GM19035 (cell line): ENCODE results near the gene AKAP4.

Source experiments
- ATAC-seq: cut with Tn5 transposase; IDR thresholded peaks from one replicate; pipeline ENCODE4 v1.9.1; 2021; ENCODE audit not compliant: unreplicated experiment

AKAP4 gene, protein sequence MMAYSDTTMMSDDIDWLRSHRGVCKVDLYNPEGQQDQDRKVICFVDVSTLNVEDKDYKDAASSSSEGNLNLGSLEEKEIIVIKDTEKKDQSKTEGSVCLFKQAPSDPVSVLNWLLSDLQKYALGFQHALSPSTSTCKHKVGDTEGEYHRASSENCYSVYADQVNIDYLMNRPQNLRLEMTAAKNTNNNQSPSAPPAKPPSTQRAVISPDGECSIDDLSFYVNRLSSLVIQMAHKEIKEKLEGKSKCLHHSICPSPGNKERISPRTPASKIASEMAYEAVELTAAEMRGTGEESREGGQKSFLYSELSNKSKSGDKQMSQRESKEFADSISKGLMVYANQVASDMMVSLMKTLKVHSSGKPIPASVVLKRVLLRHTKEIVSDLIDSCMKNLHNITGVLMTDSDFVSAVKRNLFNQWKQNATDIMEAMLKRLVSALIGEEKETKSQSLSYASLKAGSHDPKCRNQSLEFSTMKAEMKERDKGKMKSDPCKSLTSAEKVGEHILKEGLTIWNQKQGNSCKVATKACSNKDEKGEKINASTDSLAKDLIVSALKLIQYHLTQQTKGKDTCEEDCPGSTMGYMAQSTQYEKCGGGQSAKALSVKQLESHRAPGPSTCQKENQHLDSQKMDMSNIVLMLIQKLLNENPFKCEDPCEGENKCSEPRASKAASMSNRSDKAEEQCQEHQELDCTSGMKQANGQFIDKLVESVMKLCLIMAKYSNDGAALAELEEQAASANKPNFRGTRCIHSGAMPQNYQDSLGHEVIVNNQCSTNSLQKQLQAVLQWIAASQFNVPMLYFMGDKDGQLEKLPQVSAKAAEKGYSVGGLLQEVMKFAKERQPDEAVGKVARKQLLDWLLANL

DNA sequence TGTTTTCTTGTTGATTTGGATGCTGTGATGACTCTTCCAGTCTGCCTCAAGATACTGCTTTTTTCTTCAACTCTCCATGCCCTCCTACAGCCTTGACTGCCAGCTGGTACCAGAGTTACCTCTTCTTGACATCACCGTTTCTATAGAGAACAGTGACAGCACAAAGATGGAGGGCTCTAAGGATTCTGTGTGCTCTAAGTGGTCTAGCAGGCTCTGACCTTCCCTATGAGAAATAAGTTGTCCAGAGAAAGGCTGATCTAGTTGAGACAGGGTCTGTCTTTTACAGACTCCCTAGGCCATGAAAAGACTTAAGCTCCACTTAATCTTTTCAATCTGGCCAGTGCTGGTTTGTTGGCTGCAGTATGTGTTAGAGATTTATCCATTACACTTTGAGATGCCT, at the start of gene AKAP4:
TSS of gene AKAP4 (minus strand) at position 101 of the 400 bp plus-strand sequence. CDS start 118 bp downstream, outside the sequence.
- ATAC-seq = no peak

DNA sequence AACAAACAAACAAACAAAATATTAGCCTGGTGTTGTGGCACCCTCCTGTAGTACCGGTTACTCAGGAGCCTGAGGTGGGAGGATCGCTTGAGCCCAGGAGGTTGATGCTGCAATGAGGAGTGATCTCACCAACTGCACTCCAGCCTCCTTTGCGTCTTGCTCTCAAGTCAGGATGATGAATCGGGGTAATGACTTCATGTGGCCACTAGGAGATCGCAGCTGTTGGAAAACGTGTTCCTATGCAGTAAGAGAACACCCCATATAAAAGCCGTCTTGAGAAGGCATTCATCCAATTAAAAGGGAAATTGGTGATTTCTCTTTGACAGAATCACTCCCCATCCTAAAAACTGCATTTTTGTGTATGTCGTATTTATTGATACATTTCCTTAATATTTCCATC, 10.7 kb upstream of the AKAP4 start:
- no peak for ATAC-seq

DNA sequence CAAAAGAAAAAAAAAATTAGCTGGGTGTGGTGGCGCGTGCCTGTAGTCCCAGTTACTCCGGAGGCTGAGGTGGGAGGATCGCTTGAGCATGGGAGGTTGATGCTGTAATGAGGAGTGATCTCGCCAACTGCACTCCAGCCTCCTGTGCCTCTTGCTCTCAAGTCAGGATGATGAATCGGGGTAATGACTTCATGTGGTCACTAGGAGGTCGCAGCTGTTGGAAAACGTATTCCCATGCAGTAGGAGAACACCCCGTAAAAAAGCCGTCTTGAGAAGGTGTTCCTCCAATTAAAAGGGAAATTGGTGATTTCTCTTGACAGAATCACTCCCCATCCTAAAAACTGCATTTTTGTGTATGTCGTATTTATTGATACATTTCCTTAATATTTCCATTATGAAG, 5.9 kb upstream of the AKAP4 start:
- ATAC-seq = no peak

DNA sequence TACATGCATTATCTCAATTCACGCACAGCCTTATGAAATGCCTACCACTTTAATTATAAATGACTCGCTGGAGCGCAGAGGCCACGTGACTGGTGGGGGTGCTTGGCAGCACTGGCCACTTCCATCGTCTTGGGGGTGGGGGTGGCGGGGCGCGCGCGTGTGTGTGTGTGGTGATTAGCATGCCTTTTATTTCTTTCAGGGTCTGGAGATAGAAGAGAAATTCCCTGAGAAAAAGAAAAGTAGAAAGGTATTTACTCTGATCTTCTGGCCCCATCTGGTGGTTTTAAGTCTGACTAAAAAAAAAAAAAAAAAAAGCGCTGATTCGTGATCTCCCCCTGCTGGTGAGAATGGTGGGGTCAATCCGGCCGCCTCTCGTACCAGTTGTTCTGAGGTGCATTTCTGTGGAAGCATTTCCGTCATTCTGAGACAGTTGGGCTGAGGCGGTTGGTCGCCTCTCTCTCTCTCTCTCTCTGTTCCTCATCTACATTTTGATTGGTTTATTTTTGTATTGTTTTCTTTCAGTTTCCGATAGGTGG, 3.6 kb upstream of the AKAP4 start, which contains the start of gene CCNB3:
TSS of gene CCNB3 (plus strand) at position 402 of the 536 bp plus-strand sequence. CDS start 80,399 bp downstream, outside the sequence.
- peak; percentile 99 for ATAC-seq

DNA sequence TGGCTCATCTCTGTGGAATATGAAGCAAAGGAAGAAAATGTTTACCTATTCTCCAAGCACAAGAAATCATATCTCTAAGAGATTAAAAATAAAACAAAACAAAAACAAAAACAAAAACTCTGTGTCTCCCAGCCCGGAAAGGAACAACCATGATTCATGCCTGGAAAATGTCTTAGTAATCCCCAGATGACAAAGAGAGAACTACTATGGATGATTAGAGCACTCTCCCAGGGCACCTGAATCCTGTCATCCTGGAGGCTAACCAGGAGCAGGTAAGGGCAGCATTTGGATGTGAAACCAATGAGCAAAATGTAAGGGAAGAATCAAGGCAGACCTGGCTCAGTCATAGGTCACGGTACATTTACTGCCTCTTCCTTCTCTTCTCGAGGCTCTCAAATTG, 1.7 kb upstream of the AKAP4 start:
- no peak for ATAC-seq

DNA sequence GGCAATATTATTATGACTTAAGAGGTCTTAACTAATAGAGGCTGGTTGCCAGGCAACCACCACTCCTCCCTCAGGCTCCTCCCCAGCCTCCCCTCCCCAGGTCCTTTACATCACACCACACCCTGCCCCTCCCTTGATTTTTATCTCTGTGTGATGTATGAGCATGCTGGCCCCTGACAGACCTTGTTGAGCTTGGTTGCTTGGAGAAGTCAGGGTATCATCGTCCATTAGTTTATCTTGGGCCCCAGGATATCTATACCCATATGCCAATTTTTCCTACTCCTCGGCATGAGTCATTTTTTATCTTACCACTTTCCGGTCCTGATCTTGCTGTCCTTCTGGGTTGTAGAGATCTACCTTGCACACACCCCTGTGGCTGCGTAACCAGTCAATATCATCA, 2.5 kb downstream of the AKAP4 start:
- ATAC-seq = no peak

DNA sequence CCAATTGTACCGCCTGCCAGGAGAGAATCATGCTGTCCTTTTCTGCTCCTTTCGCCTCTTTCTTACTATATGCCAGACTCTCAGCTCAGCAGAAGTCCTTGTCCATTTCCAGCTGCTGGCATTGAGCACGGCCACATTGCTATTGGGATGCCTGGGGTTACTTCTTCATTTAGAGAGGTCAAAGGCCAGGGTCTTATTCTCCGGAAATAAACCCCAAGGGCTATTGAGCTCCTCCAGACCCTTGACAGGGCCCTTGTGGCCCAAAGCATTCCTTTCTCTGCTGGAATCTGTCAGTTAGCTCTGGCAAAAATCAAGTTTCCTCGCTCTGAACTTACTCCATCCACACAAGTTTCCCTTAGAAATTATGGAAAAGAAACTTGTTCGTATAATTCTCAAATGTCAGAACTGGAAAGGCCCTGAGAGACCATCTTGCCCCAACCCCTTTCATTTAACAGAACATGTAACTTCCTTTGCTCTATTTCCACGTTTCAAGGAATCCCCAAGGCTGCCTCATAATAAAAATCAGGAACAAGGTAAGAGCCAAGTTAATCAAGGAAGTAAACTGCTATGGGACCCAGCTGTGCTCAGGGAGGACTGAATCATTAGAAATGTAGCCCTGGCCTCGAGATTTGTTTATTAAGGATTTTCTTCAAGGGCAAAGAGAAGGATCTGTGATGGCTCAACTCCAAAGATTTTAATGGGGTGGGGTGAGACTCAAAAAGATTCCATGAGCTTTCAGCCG, 11.8 kb downstream of the AKAP4 start:
- no peak for ATAC-seq

DNA sequence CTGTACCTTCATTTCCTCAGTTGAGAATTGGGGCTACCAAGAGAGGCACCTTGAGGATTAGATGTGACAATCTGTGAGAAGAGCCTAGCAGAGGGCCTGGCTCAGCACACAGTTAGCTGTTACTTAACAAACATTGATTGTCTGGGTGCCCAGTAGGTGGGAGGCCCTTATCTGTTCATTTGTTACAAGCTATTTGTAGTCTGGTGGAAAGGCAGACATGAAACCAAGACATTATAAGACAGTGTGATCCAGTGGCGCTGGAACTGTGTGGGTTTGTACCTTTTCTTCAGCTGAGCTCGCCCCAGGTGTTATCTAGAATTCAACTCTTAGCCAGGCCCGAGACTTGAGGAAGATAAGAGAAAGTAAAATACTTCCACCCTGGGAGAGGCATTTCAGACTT, 16.9 kb downstream of the AKAP4 start:
- no peak for ATAC-seq

DNA sequence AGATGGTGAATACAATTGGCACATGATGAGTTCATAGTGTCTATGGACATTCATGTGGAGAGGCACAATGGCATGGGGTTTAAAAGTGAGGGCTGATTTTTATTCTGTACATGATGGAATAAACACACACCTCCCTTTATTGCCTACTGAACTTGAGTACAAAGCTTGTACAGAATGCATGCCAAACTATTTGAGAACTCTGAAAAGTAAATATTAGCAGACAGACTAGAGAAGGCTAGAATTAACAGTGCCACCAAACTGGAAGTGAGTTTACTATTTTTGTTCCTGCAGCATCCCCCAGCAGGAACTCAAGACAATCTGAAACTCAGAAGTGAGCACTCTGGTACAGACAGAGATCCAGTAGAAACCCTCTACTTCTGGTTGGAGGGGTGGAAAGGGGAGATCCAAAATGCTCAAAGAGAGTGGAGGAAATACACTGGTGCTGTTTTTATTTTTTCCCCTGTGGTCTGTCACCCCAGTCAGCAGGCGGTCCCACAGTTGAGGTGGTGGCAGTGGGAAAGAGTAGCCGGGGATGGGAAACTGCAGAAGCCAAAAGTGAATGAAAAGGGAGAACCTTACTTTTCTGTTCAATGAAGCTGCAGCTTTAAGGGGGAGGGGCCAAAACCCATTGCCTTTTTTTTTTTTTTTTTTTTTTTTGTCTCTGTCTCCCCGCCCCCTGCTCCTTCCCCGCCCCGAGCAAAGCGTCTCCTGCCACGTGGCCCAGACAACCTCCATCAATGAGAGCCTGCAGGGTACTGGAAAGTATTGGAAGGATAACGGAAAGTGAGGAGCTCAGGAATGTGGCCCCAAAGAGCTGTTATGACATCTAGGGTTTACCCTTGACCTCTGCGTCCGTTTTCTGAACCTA, 20.5 kb downstream of the AKAP4 start:
- ATAC-seq = no peak

DNA sequence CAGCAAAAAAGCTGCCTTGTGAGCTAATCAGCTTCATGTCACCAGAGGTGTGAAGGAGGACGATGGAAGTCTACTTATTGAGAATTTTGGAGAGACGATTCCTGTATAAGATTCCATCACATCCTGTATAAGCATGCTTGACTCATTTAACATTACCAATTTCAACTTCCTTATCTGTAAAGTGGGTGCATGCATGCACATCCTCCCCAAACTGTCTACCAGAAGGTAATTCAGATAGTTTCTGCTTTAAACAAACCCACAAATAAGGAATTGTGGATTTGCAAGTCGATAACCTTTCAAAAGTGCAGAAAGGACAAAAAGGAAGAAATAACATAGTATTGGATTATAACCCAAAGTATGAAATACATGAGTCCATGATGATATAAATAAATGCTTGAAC, 31.1 kb downstream of the AKAP4 start:
- ATAC-seq = no peak

DNA sequence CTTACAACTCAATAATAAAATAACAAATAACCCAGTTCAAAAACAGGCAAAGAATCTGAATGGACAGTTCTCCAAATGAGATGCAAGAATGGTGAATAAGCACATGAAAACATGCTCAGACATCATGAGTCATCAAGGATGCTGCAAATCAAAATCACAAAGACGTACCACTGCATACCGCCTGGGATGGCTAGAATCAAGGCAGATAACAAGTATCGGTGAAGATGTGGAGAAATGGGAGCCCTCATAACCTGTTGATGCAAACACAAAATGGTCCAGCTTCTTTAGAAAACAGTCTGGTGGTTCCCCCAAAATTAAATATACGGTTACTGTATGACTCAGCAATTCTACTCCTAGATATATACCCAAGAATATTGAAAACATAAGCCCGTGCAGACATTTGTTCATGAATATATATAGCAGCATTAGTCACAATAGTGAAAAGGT, 32.5 kb downstream of the AKAP4 start:
- ATAC-seq = peak; percentile 65

DNA sequence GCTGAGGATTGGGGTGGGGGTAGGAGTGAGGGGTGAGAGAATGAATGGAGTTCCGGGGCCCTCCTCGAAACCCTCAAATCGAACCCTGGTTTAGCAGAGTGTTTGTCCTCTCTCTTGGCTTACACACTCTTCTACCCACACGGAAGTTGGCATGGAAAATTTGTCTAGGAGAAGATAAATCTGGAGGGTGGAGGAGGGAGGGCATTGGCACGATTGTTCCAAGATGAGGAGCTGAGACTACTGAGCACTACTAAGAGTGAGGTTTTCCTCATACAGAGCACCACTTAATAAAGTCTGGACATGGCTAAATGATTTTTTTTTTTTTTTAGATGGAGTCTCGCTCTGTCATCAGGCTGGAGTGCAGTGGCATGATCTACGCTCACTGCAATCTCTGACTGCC, 33.4 kb downstream of the AKAP4 start:
- no peak for ATAC-seq

DNA sequence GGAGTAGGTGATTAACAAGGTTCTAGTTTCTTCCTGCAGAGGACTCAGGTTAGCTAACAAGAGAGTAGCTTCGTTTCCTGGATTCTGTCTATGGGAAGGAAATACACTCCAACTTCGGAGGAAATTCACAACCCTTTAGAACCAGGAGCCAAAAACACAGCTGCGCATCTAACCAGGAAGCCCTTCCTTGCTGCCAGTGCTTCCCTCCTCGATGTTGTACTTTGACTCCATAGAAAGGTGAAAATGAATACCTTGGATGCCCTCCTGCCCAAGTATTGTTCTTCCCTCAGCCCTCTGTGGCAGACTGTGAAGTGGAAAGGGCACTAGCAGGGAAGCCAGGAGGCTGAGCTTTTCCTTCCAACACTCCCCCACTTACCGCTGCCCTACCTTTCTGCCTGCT, 35.1 kb downstream of the AKAP4 start:
- ATAC-seq = no peak

DNA sequence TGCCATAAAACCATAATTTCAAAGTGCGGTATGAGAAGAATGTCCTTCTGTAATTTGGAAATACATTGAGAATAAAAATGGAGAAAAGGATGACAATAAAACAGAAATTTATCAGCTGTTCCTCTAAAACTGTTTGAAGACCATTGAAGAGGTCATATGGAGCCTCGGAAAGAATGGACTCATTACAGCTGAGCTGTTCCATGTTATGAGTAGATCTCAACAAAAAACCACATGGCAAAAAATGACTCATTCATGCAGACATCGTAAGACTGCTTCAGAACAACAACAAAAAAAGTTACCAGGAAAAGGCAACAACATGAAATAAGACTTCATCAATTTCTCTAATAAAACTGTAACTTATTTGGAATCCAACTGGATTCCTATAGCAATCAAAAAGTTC, 39.7 kb downstream of the AKAP4 start:
- no peak for ATAC-seq

DNA sequence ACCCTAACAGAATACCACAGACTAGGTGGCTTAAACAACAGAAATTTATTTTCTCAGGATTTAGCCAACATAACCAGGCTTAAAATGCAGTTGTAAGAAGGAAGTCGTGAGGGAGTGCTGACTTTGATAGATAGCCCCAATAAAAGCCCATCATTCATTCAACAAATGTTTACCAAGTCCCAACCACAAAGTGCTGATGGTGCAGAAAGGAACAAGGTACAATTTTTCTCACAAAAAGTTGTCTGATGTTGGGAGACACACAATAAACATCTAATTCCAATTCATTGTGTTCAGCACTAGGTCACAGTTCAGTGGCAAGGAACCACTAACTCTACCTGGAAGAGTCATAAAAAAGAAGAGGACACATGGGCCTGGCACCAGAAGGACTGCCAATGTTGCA, 42.2 kb downstream of the AKAP4 start:
- no peak for ATAC-seq

DNA sequence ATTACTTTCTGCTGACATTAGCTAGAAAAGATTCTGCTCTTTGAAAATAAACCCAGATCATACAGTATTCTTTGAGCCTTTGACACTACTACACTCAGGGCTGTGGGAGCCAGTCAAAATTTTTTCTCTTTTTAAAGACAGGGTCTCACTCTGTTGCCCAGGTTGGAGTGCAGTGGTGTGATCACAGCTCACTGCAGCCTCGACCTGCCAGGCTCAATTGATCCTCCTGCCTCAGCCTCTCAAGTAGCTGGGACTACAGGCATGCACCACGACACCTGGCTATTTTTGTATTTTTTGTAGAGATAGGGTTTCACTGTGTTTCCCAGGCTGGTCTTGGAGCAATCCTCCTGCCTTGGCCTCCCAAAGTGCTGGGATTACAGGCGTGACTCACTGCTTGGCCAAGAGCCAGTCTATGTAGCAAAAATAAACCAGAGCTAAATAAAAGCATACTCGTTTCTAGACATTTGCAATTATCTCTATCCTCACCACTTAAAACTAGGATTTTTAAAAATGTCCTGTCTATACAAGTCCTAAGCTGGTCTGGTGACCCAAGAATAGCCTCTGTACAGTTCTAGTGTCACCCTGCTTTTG, 43.2 kb downstream of the AKAP4 start:
- ATAC-seq = no peak

DNA sequence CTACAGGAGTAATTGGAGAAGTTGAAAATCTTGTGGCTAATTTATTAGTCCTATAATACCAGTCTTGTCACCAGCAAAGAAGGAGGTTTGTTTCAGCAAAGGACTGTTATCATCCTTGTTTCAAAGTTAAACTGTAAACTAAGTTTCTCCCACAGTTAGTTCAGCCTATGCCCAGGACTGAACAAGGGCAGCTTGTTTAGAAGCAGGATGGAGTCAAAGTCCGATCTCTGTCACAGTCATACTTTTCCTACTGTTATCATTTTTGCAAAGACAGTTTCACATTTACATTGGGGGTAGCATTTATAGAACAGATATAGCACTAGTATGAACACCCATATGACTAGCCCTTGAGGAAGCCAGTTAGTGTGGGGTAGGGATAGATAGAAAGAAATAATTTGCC, 46.4 kb downstream of the AKAP4 start:
- ATAC-seq = no peak

DNA sequence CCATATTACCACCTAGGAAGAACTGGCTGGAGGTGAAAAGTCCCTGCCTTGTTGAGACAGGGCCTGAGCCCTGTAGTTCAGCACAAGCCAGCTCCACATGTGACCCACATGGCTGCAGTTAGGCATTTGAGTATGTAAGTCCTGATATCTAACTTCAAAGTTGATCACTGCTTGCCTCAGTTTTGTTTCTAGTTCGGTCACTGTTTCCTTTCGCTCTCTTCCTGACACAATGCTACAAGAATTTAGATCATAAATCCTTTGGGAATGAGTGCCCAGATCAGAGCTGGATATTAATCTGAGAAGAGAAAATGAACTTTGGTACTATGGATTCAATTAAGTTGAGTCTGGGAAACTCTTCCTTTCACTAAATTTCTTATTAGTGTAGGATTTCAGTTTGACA, 48.4 kb downstream of the AKAP4 start:
- no peak for ATAC-seq

DNA sequence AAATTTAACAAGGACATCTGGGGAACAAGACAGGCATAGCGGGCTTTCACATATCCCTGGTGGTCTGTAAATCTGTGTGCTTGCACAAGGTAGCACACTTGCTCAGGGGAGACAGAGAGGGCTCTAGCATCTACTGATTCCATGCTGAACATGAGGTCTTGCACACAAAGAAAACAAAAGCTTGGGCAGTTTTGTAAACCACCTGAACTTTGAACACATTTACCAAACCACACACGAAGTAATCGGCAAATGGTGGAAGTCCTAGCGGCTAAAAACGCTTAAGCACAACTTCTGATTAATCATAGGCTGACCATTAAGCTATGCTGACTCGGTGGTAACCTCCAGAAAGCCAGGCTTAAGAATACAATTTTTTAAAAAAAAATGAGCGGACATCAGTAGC, 52.8 kb downstream of the AKAP4 start:
- no peak for ATAC-seq
